Medulla oblongata (tissue), 1 donor: ENCODE measurements around the gene POLR2I.
"Not testable (repeated sequence)": the region's sequence is repeated elsewhere in the genome, so short reads cannot be mapped to it uniquely, and the experiment has no call there.

Experiments used
- DNase-seq: peaks from one replicate; pipeline ENCODE4 v3.0.0-alpha.2; 2015; ENCODE audit errors: extremely low spot score

POLR2I gene

DNA sequence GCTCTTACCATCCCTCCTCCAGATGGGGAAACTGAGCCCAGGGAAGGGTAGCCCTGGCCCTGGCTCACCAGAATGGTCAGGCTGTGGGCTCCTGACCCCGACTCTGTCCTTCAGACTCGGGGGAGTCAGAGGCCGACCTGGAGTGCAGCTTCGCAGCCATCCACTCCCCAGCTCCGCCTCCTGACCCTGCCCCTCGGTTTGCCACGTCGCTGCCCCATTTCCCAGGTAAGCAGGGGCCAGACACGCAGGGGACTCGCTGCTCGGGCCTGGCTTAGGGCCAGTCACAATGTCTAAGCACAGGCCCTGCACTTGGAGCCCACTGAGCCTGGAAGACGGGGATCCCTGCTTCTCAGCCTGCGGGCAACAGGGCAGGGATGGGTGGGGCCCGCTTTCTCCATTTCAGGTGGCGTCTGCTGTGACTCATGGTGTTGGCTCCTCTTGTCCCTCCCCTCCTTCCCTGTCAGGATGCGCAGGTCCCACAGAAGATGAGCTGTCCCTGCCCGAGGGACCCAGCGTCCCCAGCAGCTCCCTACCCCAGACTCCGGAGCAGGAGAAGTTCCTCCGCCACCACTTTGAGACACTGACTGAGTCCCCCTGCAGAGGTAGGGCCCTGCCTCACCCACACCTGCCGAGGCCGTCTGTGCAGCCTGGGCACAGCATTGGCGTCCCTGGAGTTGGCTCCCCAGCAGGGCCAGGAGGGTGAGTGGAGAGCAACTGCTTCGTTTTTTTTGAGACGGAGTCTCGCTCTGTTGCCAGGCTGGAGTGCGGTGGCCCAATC lies 12.9 kb downstream of the POLR2I start:
- DNase-seq: no peak

- peak; percentile 18 for DNase-seq
Observed at GRCh38 chr19:36100476-36100875, 14.2 kb downstream of the POLR2I start.

DNA sequence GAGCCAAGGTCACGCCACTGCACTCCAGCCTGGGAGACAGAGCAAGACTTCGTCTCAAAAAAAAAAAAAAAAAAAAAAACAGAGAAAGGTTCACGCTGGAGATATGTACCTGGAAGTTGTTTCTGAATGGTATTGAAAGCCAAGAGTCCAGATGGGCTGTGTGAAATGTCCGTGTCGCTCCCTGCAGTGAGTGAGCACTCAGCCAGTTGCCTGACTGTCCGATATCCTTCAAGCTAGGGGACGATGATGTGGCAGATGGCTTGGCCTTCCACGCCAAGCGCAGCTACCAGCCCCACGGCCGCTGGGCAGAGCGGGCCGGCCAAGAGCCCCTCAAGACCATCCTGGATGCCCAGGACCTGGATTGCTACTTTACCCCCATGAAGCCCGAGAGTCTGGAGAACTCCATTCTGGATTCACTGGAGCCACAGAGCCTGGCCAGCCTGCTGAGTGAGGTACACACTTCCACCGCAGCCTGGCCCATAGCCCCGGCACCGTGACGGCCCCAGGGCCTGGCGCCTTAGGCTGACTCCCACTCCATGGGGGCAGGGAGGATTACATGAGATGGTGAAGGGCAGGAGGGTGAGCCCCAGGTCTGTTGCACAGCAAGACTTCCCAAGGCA lies 15.4 kb downstream of the POLR2I start:
- DNase-seq: no peak

GRCh38 chr19:36097036-36097435 lies 17.6 kb downstream of the POLR2I start:
- DNase-seq: peak; percentile 97

DNA sequence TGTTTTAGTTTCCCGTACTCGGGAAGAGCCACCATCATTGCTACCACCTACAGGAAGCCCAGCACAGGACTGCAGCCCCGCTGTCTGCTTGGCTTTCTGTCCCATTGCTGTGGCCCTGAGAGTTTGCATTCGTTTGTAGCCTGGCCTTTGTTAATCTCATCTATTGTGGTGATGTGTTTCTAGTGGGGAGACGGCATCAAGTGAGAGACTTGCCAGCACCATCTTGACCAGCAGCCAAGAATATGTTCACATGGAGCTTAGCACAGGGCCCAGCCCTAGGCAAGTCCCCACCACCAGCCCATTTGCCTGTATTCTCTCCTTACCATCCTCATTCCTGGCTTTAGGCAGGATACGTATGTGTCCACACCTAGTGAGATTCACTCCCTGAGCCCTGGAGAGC lies 21.0 kb downstream of the POLR2I start:
- peak; percentile 62 for DNase-seq

- no peak for DNase-seq
Observed at GRCh38 chr19:36093146-36093662, 21.5 kb downstream of the POLR2I start.

DNA sequence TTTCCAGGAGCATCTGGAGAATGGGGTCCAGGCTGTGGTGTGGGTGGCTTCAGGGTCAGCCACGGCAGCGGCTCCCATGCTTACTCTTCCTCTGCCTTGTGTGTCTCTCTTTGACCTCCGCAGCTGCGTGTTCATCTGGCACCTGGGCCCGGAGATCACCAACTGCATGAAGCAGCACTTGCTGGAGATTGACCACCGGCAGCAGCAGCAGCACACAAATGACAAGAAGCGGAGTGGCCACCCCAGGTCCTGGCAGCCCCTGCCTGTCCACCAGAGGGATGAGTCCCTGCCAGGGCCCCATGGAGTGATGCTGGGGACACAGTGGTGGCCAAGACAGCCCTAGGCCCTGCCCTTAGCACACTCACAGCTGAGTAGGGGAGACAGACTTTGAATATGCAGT lies 22.1 kb downstream of the POLR2I start:
- no peak for DNase-seq

- no peak for DNase-seq
Observed at GRCh38 chr19:36090910-36091695, 23.6 kb downstream of the POLR2I start.

DNA sequence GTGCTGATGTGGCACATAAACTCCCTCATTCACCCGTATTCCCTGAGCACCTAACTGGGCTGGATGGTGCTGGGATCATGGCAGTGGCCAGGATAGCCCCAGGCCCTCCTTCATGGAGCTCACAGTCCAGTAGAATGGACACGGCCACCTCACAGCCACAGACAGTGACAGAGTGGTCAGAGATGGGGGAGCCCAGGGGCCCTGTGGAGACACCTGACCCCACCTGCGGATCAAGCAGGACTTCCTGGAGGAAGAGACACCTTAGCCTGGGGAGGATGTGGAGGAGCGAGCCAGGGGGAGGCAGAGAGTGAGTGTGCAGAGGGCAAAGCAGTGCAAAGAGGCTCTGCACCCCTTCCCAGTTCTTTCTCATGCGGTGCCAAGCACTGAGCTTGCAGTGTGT lies 24.8 kb downstream of the POLR2I start:
- no peak for DNase-seq

- DNase-seq: no peak
Observed at GRCh38 chr19:36086326-36086725, 28.3 kb downstream of the POLR2I start.

- DNase-seq: no peak
Observed at GRCh38 chr19:36084231-36085009, 30.3 kb downstream of the POLR2I start.

DNA sequence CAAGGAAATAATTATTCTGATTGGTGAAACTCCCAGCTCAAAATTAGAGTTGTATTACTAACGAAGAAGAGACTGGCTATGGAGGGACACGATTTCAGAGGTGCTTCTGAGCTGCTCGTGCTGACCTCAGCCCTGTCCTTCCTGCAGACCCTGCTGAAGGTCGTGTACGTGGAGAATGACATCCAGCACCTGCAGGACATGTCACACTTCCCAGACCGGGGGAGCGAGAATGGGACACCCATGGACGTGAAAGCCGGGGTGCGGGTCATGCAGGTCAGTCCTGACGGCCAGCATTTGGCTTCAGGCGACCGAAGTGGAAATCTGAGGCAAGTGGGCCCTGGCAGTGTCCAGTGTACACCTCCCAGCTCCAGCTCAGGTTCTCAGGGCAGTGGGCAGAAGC lies 31.8 kb downstream of the POLR2I start:
- no peak for DNase-seq

- DNase-seq: no peak
Observed at GRCh38 chr19:36081894-36082293, 32.8 kb downstream of the POLR2I start.

- peak; percentile 92 for DNase-seq
Observed at GRCh38 chr19:36081385-36081784, 33.3 kb downstream of the POLR2I start.

- no peak for DNase-seq
Observed at GRCh38 chr19:36079389-36079945, 35.2 kb downstream of the POLR2I start.

DNA sequence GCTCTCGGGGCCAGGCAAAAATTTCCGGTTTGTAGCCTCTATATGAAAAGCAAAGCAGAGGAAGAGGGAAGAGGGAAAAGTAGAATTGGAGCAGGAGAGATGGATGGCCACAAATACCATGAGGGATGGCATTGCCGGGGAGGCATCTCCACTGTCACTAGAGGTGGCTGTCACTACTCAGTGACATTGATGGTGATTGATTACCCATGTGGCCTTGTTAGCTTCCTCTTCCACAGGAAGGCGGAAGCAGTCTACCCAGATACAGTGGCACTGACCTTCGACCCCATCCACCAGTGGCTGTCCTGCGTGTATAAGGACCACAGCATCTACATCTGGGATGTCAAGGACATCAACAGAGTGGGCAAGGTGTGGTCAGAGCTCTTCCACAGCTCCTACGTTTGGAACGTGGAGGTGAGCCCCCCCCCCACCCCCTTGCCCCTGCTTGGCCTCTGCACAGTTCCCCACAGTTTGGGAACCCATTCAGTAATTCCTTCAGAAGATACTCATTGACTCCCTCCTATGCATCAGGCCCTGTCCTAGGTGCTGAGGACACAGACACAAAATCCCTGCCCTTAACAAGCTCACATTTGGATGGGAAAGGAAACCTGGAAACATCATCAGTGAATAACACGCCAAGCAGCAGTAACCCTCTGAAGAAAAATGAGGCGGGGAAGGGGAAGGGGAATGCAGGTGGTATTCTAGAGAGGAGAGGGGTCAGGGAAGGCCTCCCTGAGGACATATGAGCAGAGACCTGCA lies 41.4 kb downstream of the POLR2I start:
- no peak for DNase-seq

DNA sequence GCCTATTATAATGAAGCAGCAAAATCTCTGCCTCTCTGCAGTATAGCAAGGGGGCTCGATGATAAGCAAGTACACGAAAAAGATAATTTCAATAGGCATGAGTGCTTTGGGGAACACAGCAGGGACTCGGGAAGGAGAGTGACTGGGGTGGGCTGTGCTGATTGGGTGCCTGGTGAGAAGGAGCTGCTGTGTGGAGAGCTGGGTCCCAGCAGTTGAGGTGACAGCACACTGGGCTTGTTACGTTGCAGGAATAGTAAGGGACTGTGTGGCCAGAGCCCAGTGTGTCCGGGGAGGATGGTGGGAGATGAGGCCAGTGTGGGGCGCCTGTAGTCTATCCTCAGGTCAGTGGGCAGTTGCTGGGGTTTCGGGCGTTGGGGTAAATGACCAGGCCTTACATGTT lies 42.6 kb downstream of the POLR2I start:
- no peak for DNase-seq

GRCh38 chr19:36068810-36069499 lies 45.7 kb downstream of the POLR2I start:
- DNase-seq: not testable (repeated sequence)

DNA sequence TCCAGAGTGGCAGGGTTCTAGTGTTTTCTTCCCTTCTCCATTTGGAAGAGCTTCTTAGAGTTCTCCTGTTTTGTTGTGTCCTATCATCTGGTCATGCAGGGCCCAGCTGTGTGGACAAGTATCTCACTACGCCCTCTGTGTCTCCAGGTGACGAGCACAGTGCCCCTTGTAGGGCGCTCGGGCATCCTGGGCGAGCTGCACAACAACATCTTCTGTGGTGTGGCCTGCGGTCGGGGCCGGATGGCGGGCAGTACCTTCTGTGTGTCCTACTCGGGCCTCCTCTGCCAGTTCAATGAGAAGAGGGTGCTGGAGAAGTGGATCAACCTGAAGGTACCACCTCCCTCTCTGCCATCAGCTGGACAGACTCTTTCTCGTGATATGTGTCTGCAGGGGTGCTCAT lies 47.0 kb downstream of the POLR2I start:
- DNase-seq: no peak

DNA sequence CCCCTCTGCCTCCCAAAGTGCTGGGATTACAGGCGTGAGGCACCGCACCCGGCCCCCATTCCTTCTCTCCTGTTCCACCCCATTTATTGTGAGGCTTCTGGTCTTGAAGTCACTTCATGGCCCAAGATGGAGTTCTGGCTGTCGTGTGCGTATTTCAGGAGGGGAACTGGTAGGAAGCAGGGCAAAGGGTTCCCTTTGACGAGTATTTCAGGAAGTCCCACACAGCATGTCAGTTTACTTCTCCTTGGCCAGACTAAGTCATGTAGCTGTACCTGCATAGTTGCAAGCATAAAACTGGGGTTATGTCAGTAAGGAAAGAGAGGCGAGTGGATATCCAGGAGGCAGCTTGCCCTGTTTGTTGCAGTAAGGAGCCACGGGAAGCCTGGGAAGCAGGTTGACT lies 49.8 kb downstream of the POLR2I start:
- no peak for DNase-seq
